Naive thymus-derived CD8-positive, alpha-beta T cell (primary cell): ENCODE measurements around the gene ACSF2. TPM values are rescaled to one million over a fixed set of nuclear protein-coding genes. Genes with fewer than 3 reads are reported as not detected.
"Not testable (repeated sequence)": the region's sequence is repeated elsewhere in the genome, so short reads cannot be mapped to it uniquely, and the experiment has no call there.

ENCODE experiments used
- ATAC-seq, 2 donors: fragments of 150-1000 bp; cut with Tn5 transposase in 1 of 2; sonication (Bioruptor Pico), chemical (Tn5 transposase) in 1 of 2; 1 replicate in 1 of 2; 2 replicates in 1 of 2; pipeline ENCODE4 v1.10.0; 2021; ENCODE audit warnings: mild to moderate bottlenecking in 2 of 2, moderate library complexity in 2 of 2
- POLR2A ChIA-PET: fragments of 350-600 bp; sonication (Branson Sonifier 250); formaldehyde crosslinking; loops from one replicate; lab custom pipeline; 2021; ENCODE audit warnings: antibody characterized with exemption; lab: Charles Lee
- DNase-seq, 10 donors: peaks; one replicate each; pipeline versions ENCODE4 v3.0.0 to v3.0.0-alpha.2; 2020 to 2022
- H3K27ac Mint-ChIP-seq, 10 donors: one replicate each; pipeline ENCODE4 v1.8.0; 2020 to 2022; ENCODE audit warnings: mild to moderate bottlenecking in 10 of 10, mixed read lengths in 10 of 10, moderate library complexity in 4 of 10, inconsistent platforms in 1 of 10
- H3K27me3 Mint-ChIP-seq, 5 donors: one replicate each; pipeline ENCODE4 v1.8.0; 2021 to 2022; ENCODE audit warnings: mixed read lengths in 5 of 5
- H3K36me3 Mint-ChIP-seq, 3 donors: one replicate each; pipeline ENCODE4 v1.8.0; 2020 to 2022; ENCODE audit warnings: mixed read lengths in 3 of 3, mild to moderate bottlenecking in 2 of 3, inconsistent platforms in 1 of 3
- H3K4me1 Mint-ChIP-seq, 4 donors: one replicate each; pipeline ENCODE4 v1.8.0; 2021 to 2022; ENCODE audit warnings: mixed read lengths in 4 of 4
- H3K4me3 Mint-ChIP-seq, 10 donors: one replicate each; pipeline ENCODE4 v1.8.0; 2020 to 2022; ENCODE audit warnings: mild to moderate bottlenecking in 10 of 10, mixed read lengths in 10 of 10, moderate library complexity in 6 of 10, inconsistent platforms in 1 of 10
- H3K9me3 Mint-ChIP-seq, 9 donors: one replicate each; pipeline ENCODE4 v1.8.0; 2020 to 2022; ENCODE audit warnings: mixed read lengths in 9 of 9, mild to moderate bottlenecking in 3 of 9, inconsistent platforms in 1 of 9, moderate library complexity in 1 of 9
- polyA plus RNA-seq, 3 donors: library from polyadenylated mRNA; unstranded; fragments of 300-500 nt; fragmentation: Illumina TruSeq; gene quantifications; one replicate each; pipeline ENCODE4 v1.2.3, GENCODE V29; 2021
- total RNA-seq, 8 experiments: library from RNA in 2 of 8; stranded (reverse) in 2 of 8; gene quantifications; one replicate each; pipeline ENCODE4 v1.2.3 and lab custom pipeline; 2021 to 2026

ACSF2 gene
- total and polyA plus RNA-seq, 5 experiments from 2014 or later: 1.2 to 25.9 (median 2.3) TPM

DNA sequence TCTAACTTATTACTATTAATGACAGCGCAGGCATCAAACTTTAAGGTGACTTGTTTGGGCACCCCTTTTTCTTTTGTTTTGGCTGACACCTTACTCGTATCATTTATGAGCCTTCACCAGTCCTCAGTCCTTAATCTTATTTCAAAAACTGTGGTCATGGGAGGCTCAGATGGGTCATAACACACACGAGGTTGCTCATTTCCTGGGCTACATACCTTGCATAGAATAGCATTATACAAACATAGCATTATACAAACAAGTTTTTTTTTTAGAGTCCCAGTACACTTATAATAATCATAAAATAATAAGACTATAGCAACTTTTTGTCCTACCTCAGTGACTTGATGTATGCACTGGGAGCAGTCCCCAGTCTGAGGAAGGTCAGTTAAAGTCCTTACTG lies 11.2 kb upstream of the ACSF2 start:
- no peak for ATAC-seq
- Mint-ChIP-seq H3K27ac (no peak overlapping the region), H3K4me1 (peaks cover 0 to 4% (median 3%) of the 10 kb centered on the region in 4 donors), H3K36me3 (peaks cover 2 to 7% (median 5%) of the 10 kb centered on the region in 3 donors), H3K9me3 (peaks cover 0 to 12% (median 7%) of the 10 kb centered on the region in 9 donors), H3K27me3 (peaks cover 0 to 9% (median 2%) of the 10 kb centered on the region in 5 donors), H3K4me3 (no peak overlapping the region)
- DNase-seq: no peak
- POLR2A ChIA-PET: no interaction called here

GRCh38 chr17:50419577-50419976 lies 6.4 kb upstream of the ACSF2 start:
- ATAC-seq, DNase-seq, H3K36me3 Mint-ChIP-seq, H3K27me3 Mint-ChIP-seq, POLR2A ChIA-PET: not testable (repeated sequence)
- Mint-ChIP-seq H3K4me1 (peaks cover 8 to 37% (median 17%) of the 10 kb centered on the region in 4 donors), H3K4me3 (peak overlapping the region in 2 of 10 donors; percentile 49 to 63), H3K27ac (peak overlapping the region in 5 of 10 donors; percentile 41 to 72 (median 63)), H3K9me3 (peaks cover 0 to 12% (median 7%) of the 10 kb centered on the region in 9 donors)

GRCh38 chr17:50420419-50421112 lies 5.5 kb upstream of the ACSF2 start:
- peak overlapping the region in 8 of 10 donors; percentile 28 to 96 (median 89) for H3K27ac Mint-ChIP-seq
- H3K36me3 Mint-ChIP-seq: peaks cover 2 to 7% (median 5%) of the 10 kb centered on the region in 3 donors
- H3K27me3 Mint-ChIP-seq: peaks cover 0 to 3% (median 0%) of the 10 kb centered on the region in 5 donors
- ATAC-seq (no peak), DNase-seq (no peak)
- POLR2A ChIA-PET: no interaction called here
- H3K9me3 Mint-ChIP-seq: peaks cover 0 to 12% (median 7%) of the 10 kb centered on the region in 9 donors
- peaks cover 8 to 42% (median 22%) of the 10 kb centered on the region in 4 donors for H3K4me1 Mint-ChIP-seq
- H3K4me3 Mint-ChIP-seq: peak overlapping the region in 4 of 10 donors; percentile 11 to 86 (median 80)

- DNase-seq (peak in 3 of 10 donors; percentile 19 to 21 (median 20)), ATAC-seq (peak in 1 of 2 donors; percentile 30)
- peaks cover 0 to 3% (median 0%) of the 10 kb centered on the region in 5 donors for H3K27me3 Mint-ChIP-seq
- peak overlapping the region; percentile 79 to 96 (median 89) for H3K27ac Mint-ChIP-seq
- POLR2A ChIA-PET: interaction anchor here (0.6 to 1.3 kb wide), 3 partner anchors 9 to 489 kb away, joined by 3 to 5 read pairs (median 3); no protein-coding TSS in a partner anchor
- H3K36me3 Mint-ChIP-seq: peaks cover 2 to 7% (median 5%) of the 10 kb centered on the region in 3 donors
- peak overlapping the region; percentile 74 to 86 (median 79) for H3K4me3 Mint-ChIP-seq
- peaks cover 0 to 12% (median 7%) of the 10 kb centered on the region in 9 donors for H3K9me3 Mint-ChIP-seq
- peaks cover 10 to 45% (median 25%) of the 10 kb centered on the region in 4 donors for H3K4me1 Mint-ChIP-seq
Observed at GRCh38 chr17:50421308-50422051, 4.5 kb upstream of the ACSF2 start.

GRCh38 chr17:50422738-50423137 lies 3.3 kb upstream of the ACSF2 start:
- Mint-ChIP-seq H3K27ac (peak overlapping the region in 4 of 10 donors; percentile 19 to 70 (median 45)), H3K36me3 (peaks cover 2 to 7% (median 5%) of the 10 kb centered on the region in 3 donors), H3K4me3 (peak overlapping the region in 3 of 10 donors; percentile 3 to 37 (median 29)), H3K27me3 (peaks cover 0 to 3% (median 0%) of the 10 kb centered on the region in 5 donors), H3K4me1 (peaks cover 18 to 58% (median 37%) of the 10 kb centered on the region in 4 donors), H3K9me3 (peaks cover 0 to 12% (median 7%) of the 10 kb centered on the region in 9 donors)
- DNase-seq (no peak), ATAC-seq (no peak)
- POLR2A ChIA-PET: interaction anchor here (0.7 kb wide), 1 partner anchor 9 kb away, joined by 7 read pairs; no protein-coding TSS in a partner anchor

GRCh38 chr17:50423553-50424159 lies 2.4 kb upstream of the ACSF2 start:
- H3K4me1 Mint-ChIP-seq: peaks cover 20 to 60% (median 40%) of the 10 kb centered on the region in 4 donors
- ATAC-seq: no peak
- H3K27me3 Mint-ChIP-seq: peaks cover 0 to 3% (median 0%) of the 10 kb centered on the region in 5 donors
- peak overlapping the region in 4 of 10 donors; percentile 21 to 63 (median 48) for H3K4me3 Mint-ChIP-seq
- H3K36me3 Mint-ChIP-seq: peaks cover 2 to 7% (median 5%) of the 10 kb centered on the region in 3 donors
- peaks cover 0 to 11% (median 6%) of the 10 kb centered on the region in 9 donors for H3K9me3 Mint-ChIP-seq
- H3K27ac Mint-ChIP-seq: peak overlapping the region in 3 of 10 donors; percentile 5 to 43 (median 35)
- POLR2A ChIA-PET: no interaction called here
- DNase-seq: no peak

DNA sequence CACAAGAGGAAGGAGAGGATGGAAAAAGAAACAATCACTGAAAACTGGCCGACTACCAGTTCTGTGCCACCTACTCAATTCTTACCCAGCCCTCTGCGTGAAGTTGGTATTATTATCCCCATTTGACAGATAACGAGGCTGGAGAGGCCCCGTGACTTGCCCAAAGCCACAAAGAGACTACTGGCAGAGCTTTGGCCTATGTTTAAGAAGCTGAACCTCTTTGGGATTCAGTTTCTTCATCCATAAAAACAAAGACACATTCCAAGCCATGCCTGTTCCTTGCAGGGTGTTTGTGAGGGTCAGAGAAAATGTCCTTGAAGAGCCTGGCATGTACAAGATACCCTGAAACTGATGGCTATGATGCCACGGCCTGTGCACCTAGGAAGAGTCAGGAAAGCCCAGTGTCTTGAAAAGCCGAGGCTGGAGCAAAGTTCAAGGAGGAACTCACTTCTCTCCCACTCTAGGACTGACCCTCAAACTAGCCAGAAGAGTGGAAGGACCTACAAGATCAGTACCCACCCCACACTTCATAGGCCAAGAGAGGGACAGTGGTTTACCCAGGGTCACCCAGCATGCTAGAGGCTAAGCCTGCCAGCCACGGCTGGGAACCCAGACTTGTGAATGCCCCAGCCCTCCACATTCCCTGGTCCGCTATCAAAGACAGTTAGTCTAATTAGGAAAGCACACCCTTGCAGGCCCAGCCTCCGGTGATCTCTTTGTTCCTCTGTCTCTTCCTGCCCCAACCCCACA lies 1.6 kb upstream of the ACSF2 start:
- peaks cover 16 to 58% (median 39%) of the 10 kb centered on the region in 4 donors for H3K4me1 Mint-ChIP-seq
- peak overlapping the region in 1 of 10 donors; percentile 6 for H3K27ac Mint-ChIP-seq
- peaks cover 0 to 3% (median 0%) of the 10 kb centered on the region in 9 donors for H3K9me3 Mint-ChIP-seq
- peak overlapping the region in 7 of 10 donors; percentile 10 to 63 (median 45) for H3K4me3 Mint-ChIP-seq
- peaks cover 0 to under 1% (median 0%) of the 10 kb centered on the region in 3 donors for H3K36me3 Mint-ChIP-seq
- DNase-seq: no peak
- no peak for ATAC-seq
- POLR2A ChIA-PET: interaction anchor here (2.6 kb wide), 1 partner anchor 27 kb away, joined by 12 read pairs; the partner anchor contains the start of gene LRRC59
- no peaks in the 10 kb centered on the region for H3K27me3 Mint-ChIP-seq

DNA sequence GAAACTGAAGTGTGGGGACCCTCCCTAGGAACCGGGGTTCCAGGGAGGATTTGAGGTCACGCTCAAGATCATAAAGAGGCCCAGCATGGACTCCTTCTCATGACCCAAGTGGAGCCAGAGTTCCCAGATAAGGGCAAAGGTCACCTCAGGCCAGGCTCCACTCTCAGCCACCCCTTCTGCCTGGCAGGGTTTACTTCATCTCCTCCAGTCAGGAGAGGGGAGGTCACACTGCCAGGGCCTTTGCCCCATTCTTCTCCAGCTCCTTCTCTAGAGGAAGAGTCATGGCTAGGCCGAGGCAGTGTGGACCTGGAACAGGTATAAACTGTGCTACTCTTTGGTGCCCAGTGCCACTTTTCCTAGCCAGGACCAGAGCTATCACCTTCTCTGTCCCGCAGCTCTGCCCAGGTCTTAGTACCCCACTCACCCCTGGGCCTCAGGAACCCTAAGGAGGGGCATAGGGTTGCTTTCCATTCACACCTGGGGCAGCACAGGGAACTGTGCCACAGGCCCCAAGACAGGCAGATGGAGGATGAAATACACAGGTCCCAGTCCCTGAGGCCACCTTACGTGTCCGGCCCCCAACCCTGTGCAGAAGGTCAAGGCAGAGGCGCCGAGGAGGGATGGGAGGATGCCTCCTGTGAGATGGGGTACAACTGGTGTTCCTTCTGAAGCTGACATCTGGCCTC lies 879 bp upstream of the ACSF2 start:
- H3K9me3 Mint-ChIP-seq: no peaks in the 10 kb centered on the region
- no peaks in the 10 kb centered on the region for H3K36me3 Mint-ChIP-seq
- POLR2A ChIA-PET: interaction anchor here (0.5 to 2.6 kb wide), 2 partner anchors 14 to 27 kb away, joined by 3 to 12 read pairs; partner anchors contain the start of gene LRRC59
- peaks cover 16 to 59% (median 38%) of the 10 kb centered on the region in 4 donors for H3K4me1 Mint-ChIP-seq
- H3K27ac Mint-ChIP-seq: peak overlapping the region in 9 of 10 donors; percentile 27 to 89 (median 69)
- DNase-seq: no peak
- no peaks in the 10 kb centered on the region for H3K27me3 Mint-ChIP-seq
- peak overlapping the region; percentile 82 to 90 (median 86) for H3K4me3 Mint-ChIP-seq
- ATAC-seq: no peak

GRCh38 chr17:50426472-50426782 lies 409 bp downstream of the ACSF2 start:
- Mint-ChIP-seq H3K4me3 (peak overlapping the region; percentile 82 to 90 (median 86)), H3K36me3 (peaks cover 0 to 1% (median 0%) of the 10 kb centered on the region in 3 donors), H3K27me3 (no peaks in the 10 kb centered on the region), H3K4me1 (peaks cover 16 to 46% (median 30%) of the 10 kb centered on the region in 4 donors), H3K27ac (peak overlapping the region; percentile 63 to 95 (median 91)), H3K9me3 (no peaks in the 10 kb centered on the region)
- POLR2A ChIA-PET: interaction anchor here (0.9 to 2.6 kb wide), 3 partner anchors 29 to 53 kb away, joined by 3 to 12 read pairs (median 3); partner anchors contain the start of gene LRRC59
- no peak for ATAC-seq
- DNase-seq: no peak

DNA sequence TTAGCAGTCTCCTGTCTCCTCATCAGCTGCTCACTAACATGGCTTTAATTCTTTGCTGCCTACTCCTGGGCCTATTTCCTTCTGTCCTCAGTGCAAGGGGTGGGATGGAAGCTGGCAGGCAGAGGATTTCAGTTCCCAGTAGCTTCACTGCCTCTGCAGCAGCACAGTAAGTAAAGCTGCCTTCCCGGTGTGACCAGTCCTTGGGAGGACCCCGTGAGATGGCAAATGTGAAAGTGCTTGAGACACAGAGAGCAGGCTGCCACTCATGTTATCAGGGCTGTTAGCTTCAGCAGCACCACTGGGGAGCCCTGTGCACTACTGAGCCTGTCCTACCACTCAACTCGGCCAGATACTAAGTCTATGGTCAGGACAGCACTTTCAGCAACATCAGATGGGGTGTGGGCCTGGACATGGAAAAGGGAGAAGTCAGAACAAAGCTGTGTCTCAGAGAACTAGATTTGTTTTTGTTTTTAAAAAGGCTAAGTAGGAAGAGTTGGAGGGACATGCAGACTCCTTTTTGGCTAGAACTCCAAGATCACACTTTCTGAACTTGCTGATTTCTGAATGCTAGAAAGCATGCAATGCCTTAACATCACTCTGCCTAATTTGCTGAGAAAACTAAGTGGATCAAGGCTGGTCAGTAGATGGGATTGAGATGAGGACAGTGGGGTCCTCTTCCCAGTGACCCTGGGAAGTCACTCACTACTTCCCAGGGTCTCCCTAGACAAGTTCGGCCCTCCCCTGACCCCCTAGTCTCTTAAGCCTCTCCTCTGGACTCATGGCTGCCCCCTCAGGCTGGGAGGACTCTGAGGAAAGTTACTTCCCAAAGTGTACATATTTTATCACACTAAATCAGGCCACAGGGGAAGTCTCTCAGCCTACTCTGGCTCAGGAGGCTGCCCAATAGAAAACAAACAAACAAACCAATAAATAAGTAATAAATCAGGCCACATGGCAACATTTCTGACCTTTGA lies 1.1 kb downstream of the ACSF2 start:
- peaks cover 12 to 41% (median 25%) of the 10 kb centered on the region in 4 donors for H3K4me1 Mint-ChIP-seq
- no peaks in the 10 kb centered on the region for H3K27me3 Mint-ChIP-seq
- peaks cover 0 to 1% (median 0%) of the 10 kb centered on the region in 3 donors for H3K36me3 Mint-ChIP-seq
- POLR2A ChIA-PET: interaction anchor here (0.9 to 2.6 kb wide), 2 partner anchors 29 to 50 kb away, joined by 3 to 12 read pairs; partner anchors contain the start of gene LRRC59
- DNase-seq: peak in 4 of 10 donors; percentile 9 to 21 (median 19)
- H3K4me3 Mint-ChIP-seq: peak overlapping the region; percentile 82 to 90 (median 86)
- H3K27ac Mint-ChIP-seq: peak overlapping the region; percentile 63 to 95 (median 91)
- no peaks in the 10 kb centered on the region for H3K9me3 Mint-ChIP-seq
- ATAC-seq: peak; percentile 34 to 47
